H1 (cell line): Measurements from ENCODE around the gene NEK4. TPM values are rescaled to one million over a fixed set of nuclear protein-coding genes. Genes with fewer than 3 reads are reported as not detected.

Experiments used
- CTCF ChIA-PET: fragments of 300-600 bp; sonication (Branson Sonifier 250); formaldehyde crosslinking; loops from one replicate; lab custom pipeline; 2021; ENCODE audit not compliant: partially characterized antibody; lab: Charles Lee
- POLR2A ChIA-PET: fragments of 300-600 bp; sonication (Branson Sonifier 250); formaldehyde crosslinking; loops from one replicate; lab custom pipeline; 2021; ENCODE audit warnings: inconsistent platforms; ENCODE audit not compliant: partially characterized antibody; lab: Charles Lee
- DNase-seq, 2 experiments: peaks; one replicate each; pipeline versions ENCODE4 v3.0.0 to v3.0.0-alpha.2; 2010 to 2022; ENCODE audit warnings: low spot score in 2 of 2, low read depth in 1 of 2, mixed read lengths in 1 of 2
- FAIRE-seq: peaks from 2 replicates; lab custom pipeline; 2011; peaks lifted over from hg19 to GRCh38; lab: Jason Lieb, UNC
- H2AFZ ChIP-seq: 2 replicates; pipeline ENCODE4 v1.8.1; 2012; ENCODE audit warnings: low read length, inconsistent platforms
- H2AK5ac ChIP-seq: 2 replicates; pipeline ENCODE4 v1.6.1; 2013; ENCODE audit warnings: low read depth, low read length
- H2BK120ac ChIP-seq: replicated peaks from 2 replicates; pipeline ENCODE3; 2013; ENCODE audit warnings: low read depth, low read length, inconsistent platforms
- H2BK12ac ChIP-seq: 2 replicates; pipeline ENCODE4 v1.6.1; 2013; ENCODE audit warnings: low read depth, low read length
- H2BK15ac ChIP-seq: 2 replicates; pipeline ENCODE4 v1.6.1; 2013; ENCODE audit warnings: low read length
- H2BK20ac ChIP-seq: 2 replicates; pipeline ENCODE4 v1.6.1; 2013; ENCODE audit warnings: low read length
- H2BK5ac ChIP-seq: 2 replicates; pipeline ENCODE4 v1.6.1; 2013; ENCODE audit warnings: low read depth, low read length
- H3K14ac ChIP-seq: 2 replicates; pipeline ENCODE4 v1.6.1; 2013; ENCODE audit warnings: inconsistent platforms; ENCODE audit not compliant: insufficient read length
- H3K18ac ChIP-seq: 2 replicates; pipeline ENCODE4 v1.6.1; 2013; ENCODE audit warnings: low read length; ENCODE audit errors: extremely low read depth
- H3K23ac ChIP-seq: 2 replicates; pipeline ENCODE4 v1.6.1; 2013; ENCODE audit warnings: inconsistent platforms; ENCODE audit not compliant: insufficient read length
- H3K23me2 ChIP-seq: 2 replicates; pipeline ENCODE4 v1.6.1; 2013; ENCODE audit warnings: low read depth, low read length
- H3K27ac ChIP-seq: 2 replicates; pipeline ENCODE4 v1.6.1; 2011; ENCODE audit warnings: low read depth, low read length, inconsistent platforms
- H3K27me3 ChIP-seq, 4 experiments: replicated peaks in 1 of 4; 1 replicate in 1 of 4; 2 replicates in 3 of 4; pipeline versions ENCODE4 v1.6.1 to v1.8.1; 2011 to 2013; ENCODE audit warnings: low read length in 3 of 4, mild to moderate bottlenecking in 3 of 4, inconsistent platforms in 2 of 4, mixed read lengths in 2 of 4, moderate library complexity in 1 of 4; ENCODE audit not compliant: control insufficient read depth in 3 of 4, insufficient read depth in 3 of 4; ENCODE audit errors: extremely low read depth in 1 of 4
- H3K36me3 ChIP-seq, 4 experiments: 2 replicates each; pipeline versions ENCODE4 v1.6.1 to v1.8.1; 2011 to 2013; ENCODE audit warnings: mild to moderate bottlenecking in 4 of 4, low read length in 3 of 4, moderate library complexity in 2 of 4, control low read depth in 1 of 4, inconsistent platforms in 1 of 4; ENCODE audit not compliant: insufficient read depth in 4 of 4, control insufficient read depth in 2 of 4
- H3K4ac ChIP-seq: replicated peaks from 2 replicates; pipeline ENCODE3; 2013; ENCODE audit warnings: low read length, low read depth, mixed read lengths, inconsistent platforms; ENCODE audit not compliant: insufficient read length
- H3K4me1 ChIP-seq, 4 experiments: replicated peaks in 1 of 4; 1 replicate in 1 of 4; 2 replicates in 3 of 4; pipeline versions ENCODE4 v1.6.1 to v1.8.1; 2011 to 2013; ENCODE audit warnings: low read length in 3 of 4, inconsistent platforms in 2 of 4, mixed read lengths in 1 of 4; ENCODE audit not compliant: insufficient read depth in 4 of 4, control insufficient read depth in 3 of 4
- H3K4me2 ChIP-seq, 2 experiments: 2 replicates each; pipeline versions ENCODE4 v1.6.1 to v1.8.1; 2011 to 2013; ENCODE audit warnings: low read depth in 2 of 2, low read length in 2 of 2, control low read depth in 1 of 2, inconsistent platforms in 1 of 2, mild to moderate bottlenecking in 1 of 2; ENCODE audit not compliant: insufficient read depth in 1 of 2
- H3K4me3 ChIP-seq, 4 experiments: fragments of 200-600, 300-600 bp in 1 of 4; sonication (generic), shearing (Covaris generic), sonication (Bioruptor Twin) in 1 of 4; 2 replicates each; pipeline versions ENCODE4 v1.5.1 to v1.8.1; 2011 to 2016; ENCODE audit warnings: low read length in 4 of 4, low read depth in 3 of 4, control low read depth in 2 of 4, inconsistent platforms in 2 of 4, mild to moderate bottlenecking in 2 of 4, mixed read lengths in 1 of 4, moderate library complexity in 1 of 4; ENCODE audit not compliant: insufficient read depth in 2 of 4; ENCODE audit errors: extremely low read depth in 1 of 4
- H3K56ac ChIP-seq: replicated peaks from 2 replicates; pipeline ENCODE3; 2013; ENCODE audit warnings: low read depth, mild to moderate bottlenecking, mixed read lengths, low read length, inconsistent platforms; ENCODE audit not compliant: insufficient read length
- H3K79me1 ChIP-seq: 2 replicates; pipeline ENCODE4 v1.6.1; 2013; ENCODE audit warnings: low read depth, low read length, control low read depth
- H3K79me2 ChIP-seq, 2 experiments: 2 replicates each; pipeline versions ENCODE4 v1.6.1 to v1.8.1; 2012 to 2013; ENCODE audit warnings: low read length in 2 of 2, mild to moderate bottlenecking in 2 of 2, inconsistent platforms in 1 of 2; ENCODE audit not compliant: insufficient read depth in 2 of 2, control insufficient read depth in 1 of 2
- H3K9ac ChIP-seq, 4 experiments: replicated peaks in 1 of 4; 1 replicate in 1 of 4; 2 replicates in 3 of 4; pipeline versions ENCODE4 v1.6.1 to v1.8.1; 2011 to 2013; ENCODE audit warnings: low read depth in 3 of 4, low read length in 3 of 4, control low read depth in 2 of 4, mild to moderate bottlenecking in 2 of 4, moderate library complexity in 2 of 4, inconsistent platforms in 1 of 4; ENCODE audit errors: extremely low read depth in 1 of 4
- H3K9me3 ChIP-seq, 2 experiments: 2 replicates each; pipeline versions ENCODE4 v1.6.1 to v1.8.1; 2012 to 2013; ENCODE audit warnings: mild to moderate bottlenecking in 2 of 2, moderate library complexity in 2 of 2, control low read depth in 1 of 2, inconsistent platforms in 1 of 2, low read depth in 1 of 2, low read length in 1 of 2, mixed read lengths in 1 of 2; ENCODE audit not compliant: insufficient read depth in 2 of 2
- H4K20me1 ChIP-seq, 2 experiments: replicated peaks in 1 of 2; 2 replicates each; pipeline versions ENCODE3 to v1.8.1; 2011 to 2013; ENCODE audit warnings: inconsistent platforms in 2 of 2, low read length in 2 of 2, mild to moderate bottlenecking in 1 of 2; ENCODE audit not compliant: insufficient read depth in 2 of 2, control insufficient read depth in 1 of 2
- H4K5ac ChIP-seq: 2 replicates; pipeline ENCODE4 v1.6.1; 2013; ENCODE audit warnings: low read length, low read depth, mixed read lengths, inconsistent platforms; ENCODE audit not compliant: insufficient read length
- H4K8ac ChIP-seq: 2 replicates; pipeline ENCODE4 v1.8.0; 2013; ENCODE audit warnings: mild to moderate bottlenecking, moderate library complexity, low read length, inconsistent platforms; ENCODE audit not compliant: insufficient read depth; ENCODE audit errors: extremely low read depth
- H4K91ac ChIP-seq: replicated peaks from 2 replicates; pipeline ENCODE3; 2013; ENCODE audit warnings: low read length, mixed read lengths, inconsistent platforms; ENCODE audit not compliant: insufficient read length
- ATF3 ChIP-seq: IDR thresholded peaks from 2 replicates; pipeline ENCODE4 v1.6.1; 2011; ENCODE audit warnings: low read depth, mild to moderate bottlenecking, low read length; ENCODE audit not compliant: insufficient read depth
- BCL11A ChIP-seq, 2 experiments: IDR thresholded peaks; one replicate each; pipeline ENCODE4 v1.6.1; 2011; ENCODE audit warnings: low read depth in 2 of 2, low read length in 2 of 2, mild to moderate bottlenecking in 2 of 2
- CHD2 ChIP-seq: IDR thresholded peaks from 2 replicates; pipeline ENCODE4 v1.6.1; 2012; ENCODE audit warnings: low read length, improper control_type of control experiment
- CTBP2 ChIP-seq: IDR thresholded peaks from 2 replicates; pipeline ENCODE4 v1.7.0; 2011; ENCODE audit warnings: borderline replicate concordance, mild to moderate bottlenecking, moderate library complexity, mixed read lengths, low read length; ENCODE audit not compliant: insufficient read depth, insufficient read length
- GTF2F1 ChIP-seq: IDR thresholded peaks from 2 replicates; pipeline ENCODE4 v1.6.1; 2012; ENCODE audit warnings: low read depth, low read length, improper control_type of control experiment, borderline replicate concordance
- HDAC2 ChIP-seq, 2 experiments: fragments of 300-600 bp in 1 of 2; sonication (generic) in 1 of 2; IDR thresholded peaks; 2 replicates each; pipeline ENCODE4 v1.6.1; 2011 to 2012; ENCODE audit warnings: low read depth in 2 of 2, low read length in 2 of 2, mild to moderate bottlenecking in 2 of 2, moderate library complexity in 2 of 2, borderline replicate concordance in 1 of 2, inconsistent platforms in 1 of 2
- KDM4A ChIP-seq: IDR thresholded peaks from one replicate; pipeline ENCODE4 v1.7.1; 2012; ENCODE audit warnings: low read depth, mild to moderate bottlenecking, moderate library complexity, low read length, inconsistent platforms; ENCODE audit not compliant: severe bottlenecking
- MAFK ChIP-seq: IDR thresholded peaks from 2 replicates; pipeline ENCODE4 v1.6.1; 2012; ENCODE audit warnings: low read depth, mild to moderate bottlenecking, improper control_type of control experiment, low read length
- RNF2 ChIP-seq: fragments of 200-900, 300-1000 bp; sonication (generic); IDR thresholded peaks from 2 replicates; pipeline ENCODE4 v1.7.1; 2016; ENCODE audit warnings: borderline replicate concordance, low read depth, mild to moderate bottlenecking, antibody characterized with exemption, low read length; ENCODE audit not compliant: poor library complexity, severe bottlenecking; ENCODE audit errors: missing control alignments
- SAP30 ChIP-seq: fragments of 300-600 bp; sonication (generic); IDR thresholded peaks from 2 replicates; pipeline ENCODE4 v1.7.1; 2012; ENCODE audit warnings: low read length, moderate library complexity, mild to moderate bottlenecking, inconsistent platforms; ENCODE audit not compliant: insufficient read depth, insufficient replicate concordance
- SP4 ChIP-seq: IDR thresholded peaks from 2 replicates; pipeline ENCODE4 v1.6.1; 2012; ENCODE audit warnings: low read length, inconsistent platforms
- SUZ12 ChIP-seq: fragments of 200-600 bp; sonication (generic); IDR thresholded peaks from 2 replicates; pipeline ENCODE4 v1.6.1; 2012; ENCODE audit warnings: mild to moderate bottlenecking, inconsistent platforms, low read length, moderate library complexity, mixed read lengths
- WGBS, 2 experiments: shearing (Covaris generic) in 1 of 2; methylation state at CpG; one replicate each; pipeline versions ENCODE4 v1.1.6 to v1.1.7; 2013 to 2015; ENCODE audit warnings: low lambda C conversion rate in 2 of 2, mixed read lengths in 2 of 2, inconsistent platforms in 1 of 2, low coverage in 1 of 2, missing lambda C conversion rate in 1 of 2; ENCODE audit not compliant: insufficient replicate concordance in 2 of 2, insufficient coverage in 1 of 2, insufficient read length in 1 of 2; ENCODE audit errors: extremely low coverage in 1 of 2, missing lambda C conversion rate in 1 of 2; 5-methylcytosine and 5-hydroxymethylcytosine counted together
- polyA plus RNA-seq, 7 experiments: library from polyadenylated mRNA; depleted of rRNA in 3 of 7; stranded (reverse) in 5 of 7; unstranded in 2 of 7; fragments of >200 nt in 5 of 7; fragments of 200-250 nt in 2 of 7; gene quantifications; 1 replicate in 5 of 7; 2 replicates in 1 of 7; 4 replicates in 1 of 7; pipeline versions ENCODE4 v1.2.1 to v1.2.3, GENCODE V29; 2011 to 2013; ENCODE audit warnings: missing spikeins in 2 of 7, mixed read lengths in 2 of 7
- total RNA-seq: library from RNA; stranded (reverse); fragmentation: NEBNext Ultra II Directional; extraction: Animal tissue kit (Norgen Biotek cat#: 25700); gene quantifications from 2 replicates; pipeline ENCODE4 v1.2.1, GENCODE V29; 2021

NEK4 gene
- total and polyA plus RNA-seq, 2 of the 8 experiments (the other 6 are each of a cell fraction or from before 2014, with no cell fraction given): 7.5 to 40.0 TPM

GRCh38 chr3:52819936-52820335 lies 49.2 kb upstream of the NEK4 start:
- H2AFZ ChIP-seq: no peak overlapping the region
- CTCF ChIA-PET: interaction anchor here (0.6 to 7.5 kb wide), 31 partner anchors 8 to 543 kb away, joined by 3 to 73 read pairs (median 6); partner anchors contain the start of genes ITIH3, ITIH4 and MUSTN1
- no peak for TF ChIP-seq CTBP2
- TF ChIP-seq HDAC2 (IDR thresholded peaks at IDR 0.05; ENCODE audit: borderline replicate concordance in 1 of 2, low read depth in 2 of 2, low read length in 2 of 2): no peak
- no peak for TF ChIP-seq KDM4A
- no peak for TF ChIP-seq GTF2F1
- TF ChIP-seq SAP30: no peak
- no peak for TF ChIP-seq SP4
- no peak for TF ChIP-seq ATF3
- TF ChIP-seq SUZ12: no peak
- no peak for TF ChIP-seq MAFK
- no peak for TF ChIP-seq CHD2
- no peak for TF ChIP-seq BCL11A (IDR thresholded peaks at IDR 0.05; ENCODE audit: low read depth in 2 of 2, low read length in 2 of 2)
- no peak for TF ChIP-seq RNF2

More at GRCh38 chr3:52819936-52820335, 49.2 kb upstream of the NEK4 start:
- Histone ChIP-seq H2BK5ac (no peak overlapping the region), H3K9me3 (no peaks in the 10 kb centered on the region), H2BK12ac (no peak overlapping the region), H3K27me3 (no peaks in the 10 kb centered on the region), H4K20me1 (no peaks in the 10 kb centered on the region), H2AK5ac (no peak overlapping the region), H3K4me2 (no peak overlapping the region), H2BK15ac (no peak overlapping the region), H3K23me2 (no peaks in the 10 kb centered on the region), H3K14ac (no peak overlapping the region), H3K27ac (no peak overlapping the region), H3K4me3 (no peak overlapping the region), H2BK20ac (no peak overlapping the region), H3K36me3 (no peaks in the 10 kb centered on the region), H3K79me2 (no peaks in the 10 kb centered on the region), H3K4me1 (peaks cover 0 to 6% (median 3%) of the 10 kb centered on the region in 4 experiments; a peak in 2 of 7 replicates), H4K5ac (no peak overlapping the region), H4K8ac (no peak overlapping the region), H3K56ac (no peak overlapping the region), H3K4ac (no peak overlapping the region), H2BK120ac (no peak overlapping the region), H3K23ac (no peak overlapping the region), H4K91ac (no peak overlapping the region), H3K18ac (no peak overlapping the region), H3K9ac (no peak overlapping the region; a peak in 1 of 7 replicates), H3K79me1 (no peaks in the 10 kb centered on the region)
- DNase-seq (no peak), FAIRE-seq (no peak)
- 60% methylated on average over 2 of the region's 2 CpGs; no CpG with 5 or more reads in 1 of the 2 experiments for WGBS, 2 experiments
- POLR2A ChIA-PET: interaction anchor here (1.2 to 1.6 kb wide), 3 partner anchors 10 to 49 kb away, joined by 5 to 8 read pairs (median 7); partner anchors contain the start of gene NEK4
